ENCODE data around the gene PRKAR1B. TPM values are rescaled to one million over a fixed set of nuclear protein-coding genes. Genes with fewer than 3 reads are reported as not detected.
A peak's percentile ranks its signal among the peaks of the same experiment; 100 is the strongest.

PRKAR1B gene
- total and polyA plus RNA-seq, 8 donors, result 2.5 to 8.4 (median 5.3) TPM

DNA sequence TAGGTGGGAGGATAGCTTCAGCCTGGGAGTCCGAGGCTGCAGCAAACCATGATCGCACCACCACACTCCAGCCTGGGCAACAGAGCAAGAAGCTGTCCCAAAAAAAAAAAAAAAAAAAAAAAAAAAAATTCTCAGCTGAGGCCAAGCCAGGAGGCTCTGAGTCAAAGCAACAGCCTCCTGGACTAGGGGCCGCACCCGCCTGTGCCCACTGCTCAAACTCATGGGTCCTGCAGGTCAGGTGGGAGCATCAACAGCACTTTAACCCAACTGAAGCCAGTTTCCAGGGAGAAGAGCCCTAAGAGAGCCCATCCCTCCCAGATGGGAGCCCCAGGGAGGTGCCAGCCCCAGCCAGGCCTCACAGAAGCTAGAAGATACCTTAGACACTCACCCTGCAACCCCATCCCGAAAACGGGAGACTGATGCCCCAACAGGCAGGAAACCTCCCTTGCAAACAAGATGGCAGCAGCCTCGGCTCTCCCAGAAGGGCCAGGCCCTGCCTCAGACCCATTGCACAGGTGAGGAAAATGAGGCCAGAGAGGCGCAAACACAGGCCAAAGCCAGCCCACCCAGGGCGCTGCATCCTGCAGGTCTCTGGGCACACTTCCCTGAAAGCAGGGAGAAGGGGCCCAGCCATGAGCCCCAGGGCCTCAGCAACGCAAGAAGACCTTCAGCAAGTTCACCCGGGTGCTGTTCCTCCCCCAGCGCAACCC, 218.5 kb downstream of the PRKAR1B start:
- Histone ChIP-seq H3K9me3 (no peaks in the 10 kb centered on the region), H3K36me3 (peaks cover 3 to 38% (median 14%) of the 10 kb centered on the region in 3 donors), H3K27ac (no peak overlapping the region), H3K4me3 (no peak overlapping the region), H3K4me1 (peaks cover 27 to 41% (median 30%) of the 10 kb centered on the region in 3 donors), H3K27me3 (no peaks in the 10 kb centered on the region)
- TF ChIP-seq, protein P1, sequence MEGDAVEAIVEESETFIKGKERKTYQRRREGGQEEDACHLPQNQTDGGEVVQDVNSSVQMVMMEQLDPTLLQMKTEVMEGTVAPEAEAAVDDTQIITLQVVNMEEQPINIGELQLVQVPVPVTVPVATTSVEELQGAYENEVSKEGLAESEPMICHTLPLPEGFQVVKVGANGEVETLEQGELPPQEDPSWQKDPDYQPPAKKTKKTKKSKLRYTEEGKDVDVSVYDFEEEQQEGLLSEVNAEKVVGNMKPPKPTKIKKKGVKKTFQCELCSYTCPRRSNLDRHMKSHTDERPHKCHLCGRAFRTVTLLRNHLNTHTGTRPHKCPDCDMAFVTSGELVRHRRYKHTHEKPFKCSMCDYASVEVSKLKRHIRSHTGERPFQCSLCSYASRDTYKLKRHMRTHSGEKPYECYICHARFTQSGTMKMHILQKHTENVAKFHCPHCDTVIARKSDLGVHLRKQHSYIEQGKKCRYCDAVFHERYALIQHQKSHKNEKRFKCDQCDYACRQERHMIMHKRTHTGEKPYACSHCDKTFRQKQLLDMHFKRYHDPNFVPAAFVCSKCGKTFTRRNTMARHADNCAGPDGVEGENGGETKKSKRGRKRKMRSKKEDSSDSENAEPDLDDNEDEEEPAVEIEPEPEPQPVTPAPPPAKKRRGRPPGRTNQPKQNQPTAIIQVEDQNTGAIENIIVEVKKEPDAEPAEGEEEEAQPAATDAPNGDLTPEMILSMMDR (IDR thresholded peaks at IDR 0.05), result no peak
- ATAC-seq, result no peak
- DNase-seq, result peak in 4 of 6 donors; percentile 3 to 55 (median 42)
- intact Hi-C loops (cut with DNase I), result loop anchor here in 2 of 3 donors (5.0 to 10.0 kb wide), 2 partner anchors 144 to 166 kb away; no protein-coding TSS in a partner anchor
- 90 to 96% methylated on average over 11 to 12 of the region's 12 CpGs for WGBS, 2 donors
- no peak for FAIRE-seq

DNA sequence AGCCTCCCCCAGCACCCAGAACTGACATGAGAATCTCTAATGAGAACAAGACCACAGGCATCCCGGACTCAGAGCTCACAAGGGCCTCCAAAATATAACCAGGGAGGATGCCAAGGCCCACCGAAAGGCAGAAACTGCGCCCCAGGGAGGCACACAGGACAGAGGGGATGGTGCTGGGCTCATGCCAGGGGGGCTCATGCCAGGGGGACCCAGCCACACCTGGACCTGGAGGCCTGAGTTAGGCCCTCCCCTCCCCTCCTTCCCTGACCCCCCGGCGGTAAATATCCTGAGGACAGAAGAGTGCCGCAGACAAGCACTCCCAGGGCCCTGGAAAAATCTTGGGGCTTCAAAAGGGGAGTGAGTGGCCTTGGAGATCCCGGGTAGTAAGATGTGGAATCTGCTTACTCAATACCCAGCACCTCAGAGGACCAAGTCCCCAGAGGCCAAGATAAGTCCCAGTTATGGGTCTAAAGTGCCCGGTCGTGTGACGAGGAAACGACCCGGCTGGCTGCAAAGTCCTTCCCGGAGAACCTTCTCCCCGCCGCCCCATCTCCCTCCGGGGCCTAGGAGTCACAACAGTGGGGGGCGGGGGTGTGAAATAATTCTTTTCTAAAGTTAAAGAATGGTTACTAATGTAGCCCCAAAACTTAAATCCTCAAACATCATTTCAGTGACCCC, 219.3 kb downstream of the PRKAR1B start:
- Histone ChIP-seq H3K4me1 (peaks cover 33 to 45% (median 35%) of the 10 kb centered on the region in 3 donors), H3K4me3 (no peak overlapping the region), H3K36me3 (peaks cover 3 to 38% (median 14%) of the 10 kb centered on the region in 3 donors), H3K27ac (peak overlapping the region in 1 of 4 donors; percentile 41), H3K27me3 (no peaks in the 10 kb centered on the region), H3K9me3 (no peaks in the 10 kb centered on the region)
- FAIRE-seq (no peak), ATAC-seq (no peak), DNase-seq (peak in 4 of 6 donors; percentile 6 to 71 (median 42))
- TF ChIP-seq, protein P1 (IDR thresholded peaks at IDR 0.05), result no peak
- intact Hi-C loops (cut with DNase I), result loop anchor here in 2 of 3 donors (5.0 to 10.0 kb wide), 2 partner anchors 143 to 165 kb away; no protein-coding TSS in a partner anchor
- 83 to 88% methylated on average over 17 of the region's 17 CpGs for WGBS, 2 donors

DNA sequence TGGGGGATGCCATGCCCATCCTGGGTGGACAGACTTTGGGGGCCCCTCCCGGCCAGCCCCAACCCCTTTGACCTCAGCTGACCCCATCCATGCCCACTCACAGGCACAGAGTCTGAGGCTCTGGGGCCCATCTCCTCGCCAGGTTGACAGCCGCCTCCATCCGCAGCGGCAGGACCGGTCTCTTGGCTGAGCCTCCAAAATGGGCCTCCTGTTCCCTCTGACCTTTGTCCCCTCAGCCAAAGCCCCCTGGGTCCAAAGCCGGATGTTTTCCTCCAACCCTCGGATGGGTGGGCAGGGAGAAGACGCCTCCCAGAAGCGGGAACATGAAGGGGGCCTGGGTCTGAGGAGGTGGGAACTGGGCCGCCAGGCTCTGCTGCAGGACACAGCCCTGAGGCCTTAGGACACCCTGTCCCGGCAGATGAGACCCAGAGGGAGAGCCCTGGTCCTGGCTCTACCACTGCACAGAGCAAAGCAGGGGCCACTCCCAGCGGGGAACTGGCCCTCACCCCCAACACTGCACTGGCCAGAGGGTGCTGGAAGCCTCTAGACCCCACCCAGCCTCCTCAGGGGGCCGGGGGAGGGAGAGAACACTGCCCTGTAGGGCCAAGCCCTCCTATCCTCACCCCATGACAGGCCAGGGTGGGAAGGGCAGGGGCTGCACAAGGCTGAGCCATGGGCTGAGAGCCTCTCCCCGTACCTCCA, 220.0 kb downstream of the PRKAR1B start:
- Histone ChIP-seq H3K9me3 (no peaks in the 10 kb centered on the region), H3K27me3 (no peaks in the 10 kb centered on the region), H3K4me1 (peaks cover 28 to 44% (median 34%) of the 10 kb centered on the region in 3 donors), H3K4me3 (no peak overlapping the region), H3K27ac (peak overlapping the region in 2 of 4 donors; percentile 92 to 94), H3K36me3 (peaks cover 1 to 32% (median 14%) of the 10 kb centered on the region in 3 donors)
- TF ChIP-seq, protein P1 (IDR thresholded peaks at IDR 0.05), result no peak
- ATAC-seq (no peak), DNase-seq (peak in 5 of 6 donors; percentile 15 to 68 (median 50)), FAIRE-seq (no peak)
- 91 to 92% methylated on average over 14 to 15 of the region's 15 CpGs for WGBS, 2 donors
- intact Hi-C loops (cut with DNase I), result loop anchor here in 2 of 3 donors (5.0 to 10.0 kb wide), 2 partner anchors 142 to 165 kb away; no protein-coding TSS in a partner anchor

DNA sequence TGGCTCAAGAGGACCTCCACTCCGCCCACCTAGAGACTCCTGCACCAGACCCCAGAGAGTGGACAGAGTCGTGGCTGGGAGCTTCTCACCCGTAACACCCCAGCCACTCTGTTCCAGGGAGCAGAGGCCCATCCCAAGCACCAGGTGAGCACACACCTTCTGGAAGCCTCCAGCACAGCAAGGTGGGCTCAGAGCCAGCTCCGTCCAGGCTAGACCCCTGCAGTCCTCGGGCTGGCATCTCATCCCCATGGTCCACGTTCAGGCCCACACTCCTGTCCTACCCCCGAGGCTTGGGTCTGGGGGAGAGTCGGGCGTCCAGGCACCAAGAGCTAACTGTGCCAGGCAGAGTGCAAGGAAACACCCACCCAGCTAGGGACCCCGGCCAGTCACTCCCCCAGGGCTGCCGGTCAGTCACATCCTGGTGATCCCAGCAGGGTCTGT, 220.7 kb downstream of the PRKAR1B start:
- intact Hi-C loops (cut with DNase I), result loop anchor here in 2 of 3 donors (5.0 to 10.0 kb wide), 2 partner anchors 142 to 164 kb away; no protein-coding TSS in a partner anchor
- DNase-seq (peak; percentile 17 to 81 (median 46)), FAIRE-seq (no peak), ATAC-seq (no peak)
- Histone ChIP-seq H3K9me3 (no peaks in the 10 kb centered on the region), H3K27me3 (no peaks in the 10 kb centered on the region), H3K36me3 (peaks cover 0 to 29% (median 14%) of the 10 kb centered on the region in 3 donors), H3K27ac (peak overlapping the region in 3 of 4 donors; percentile 0 to 94 (median 92)), H3K4me1 (peaks cover 28 to 45% (median 34%) of the 10 kb centered on the region in 3 donors), H3K4me3 (no peak overlapping the region)
- TF ChIP-seq, protein P1 (IDR thresholded peaks at IDR 0.05), result no peak
- WGBS, 2 donors, result 91 to 97% methylated on average over 11 of the region's 11 CpGs
